BJ (cell line): Measurements from ENCODE around the gene INPP5D. TPM values are rescaled to one million over a fixed set of nuclear protein-coding genes. Genes with fewer than 3 reads are reported as not detected.
"Not testable (repeated sequence)": the region's sequence is repeated elsewhere in the genome, so short reads cannot be mapped to it uniquely, and the experiment has no call there.

ENCODE experiments used
- CTCF ChIA-PET: fragments of 350-600 bp; formaldehyde crosslinking; extraction: SDS; loops from one replicate; lab custom pipeline; 2021; ENCODE audit warnings: antibody characterized with exemption, inconsistent platforms; lab: Yijun Ruan, JAX
- POLR2A ChIA-PET: fragments of 300-600 bp; sonication (Branson Sonifier 250); formaldehyde crosslinking; extraction: SDS; loops from one replicate; lab custom pipeline; 2021; ENCODE audit warnings: antibody characterized with exemption; lab: Charles Lee
- DNase-seq: peaks from one replicate; pipeline ENCODE4 v3.0.0-alpha.2; 2011; ENCODE audit warnings: low read depth
- H3K27me3 ChIP-seq: 2 replicates; pipeline ENCODE4 v1.6.0; 2011; ENCODE audit warnings: low read length; ENCODE audit not compliant: control insufficient read depth, insufficient read depth
- H3K36me3 ChIP-seq: 2 replicates; pipeline ENCODE4 v1.5.1; 2011; ENCODE audit warnings: low read length; ENCODE audit not compliant: control insufficient read depth, insufficient read depth
- H3K4me3 ChIP-seq: 2 replicates; pipeline ENCODE4 v1.5.1; 2011; ENCODE audit warnings: low read depth, mild to moderate bottlenecking, control low read depth, low read length
- polyA plus RNA-seq: library from polyadenylated mRNA; depleted of rRNA; stranded (reverse); fragments of >200 nt; gene quantifications from 2 replicates; pipeline ENCODE4 v1.2.3, GENCODE V29; 2011
- TF ChIP-seq, protein P1 (sequence below): IDR thresholded peaks from 2 replicates; pipeline ENCODE4 v1.5.1; 2011; ENCODE audit warnings: low read depth, mild to moderate bottlenecking, control low read depth, inconsistent platforms, low read length, moderate library complexity; ENCODE audit not compliant: insufficient read depth

Gene INPP5D
- polyA plus RNA-seq, 1 experiment = 0.38 TPM

DNA sequence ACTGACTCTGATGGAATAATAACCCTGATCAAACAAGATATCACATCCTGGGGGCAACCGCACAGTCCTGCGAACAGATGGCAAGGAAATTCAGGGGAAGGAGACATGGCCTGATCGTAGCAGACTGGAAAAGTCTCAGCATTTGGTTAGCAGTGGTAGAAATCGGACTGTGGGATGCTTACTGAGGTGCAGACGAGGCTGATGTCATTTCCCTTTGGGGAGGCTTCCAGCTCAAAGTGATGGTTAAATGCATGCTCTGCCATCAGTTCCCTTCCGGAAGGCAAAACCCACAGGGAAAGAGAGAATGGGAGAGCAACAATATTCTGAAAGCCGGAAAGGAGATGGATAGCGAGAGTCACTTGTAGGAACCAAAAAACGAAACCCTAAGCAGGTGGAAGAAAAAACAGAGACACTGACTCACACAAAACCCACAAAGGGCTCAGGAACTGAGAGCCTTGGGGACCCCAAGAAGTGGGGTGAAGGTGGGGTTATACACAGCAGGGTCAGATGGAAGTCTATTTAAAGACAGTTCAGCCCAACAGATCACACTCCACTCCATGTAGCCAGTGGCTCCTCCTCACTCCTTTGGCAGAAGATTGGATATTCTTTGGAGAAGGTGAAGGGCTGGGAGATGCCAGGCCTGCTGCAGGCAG is 93.1 kb downstream of the INPP5D start:
- no peaks in the 10 kb centered on the region; the same call in 1 of the 2 replicates for H3K27me3 ChIP-seq
- CTCF ChIA-PET = no interaction called here

DNA sequence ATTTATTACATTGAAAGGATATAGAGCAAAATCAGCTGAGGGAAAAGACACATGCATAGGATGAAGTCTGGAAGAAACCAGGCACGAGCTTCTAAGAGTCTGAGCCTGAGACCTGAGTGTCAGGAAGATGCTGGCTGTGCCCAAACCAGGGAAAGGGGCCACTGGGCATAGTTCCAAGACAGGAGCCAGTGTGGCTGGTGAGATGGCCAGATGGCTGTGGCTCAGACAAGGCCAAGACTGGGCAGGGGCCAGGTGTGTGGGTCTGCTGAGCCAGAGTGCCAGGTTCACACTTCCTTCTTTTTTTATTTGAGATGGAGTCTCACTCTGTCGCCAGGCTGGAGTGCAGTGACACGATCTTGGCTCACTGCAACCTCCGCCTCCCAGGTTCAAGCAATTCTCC is 95.9 kb downstream of the INPP5D start:
- Histone ChIP-seq H3K4me3 (no peak overlapping the region), H3K36me3 (no peaks in the 10 kb centered on the region), H3K27me3 (no peaks in the 10 kb centered on the region; the same call in 1 of the 2 replicates)
- CTCF ChIA-PET = no interaction called here
- DNase-seq = no peak
- POLR2A ChIA-PET = no interaction called here
- TF ChIP-seq, protein P1, sequence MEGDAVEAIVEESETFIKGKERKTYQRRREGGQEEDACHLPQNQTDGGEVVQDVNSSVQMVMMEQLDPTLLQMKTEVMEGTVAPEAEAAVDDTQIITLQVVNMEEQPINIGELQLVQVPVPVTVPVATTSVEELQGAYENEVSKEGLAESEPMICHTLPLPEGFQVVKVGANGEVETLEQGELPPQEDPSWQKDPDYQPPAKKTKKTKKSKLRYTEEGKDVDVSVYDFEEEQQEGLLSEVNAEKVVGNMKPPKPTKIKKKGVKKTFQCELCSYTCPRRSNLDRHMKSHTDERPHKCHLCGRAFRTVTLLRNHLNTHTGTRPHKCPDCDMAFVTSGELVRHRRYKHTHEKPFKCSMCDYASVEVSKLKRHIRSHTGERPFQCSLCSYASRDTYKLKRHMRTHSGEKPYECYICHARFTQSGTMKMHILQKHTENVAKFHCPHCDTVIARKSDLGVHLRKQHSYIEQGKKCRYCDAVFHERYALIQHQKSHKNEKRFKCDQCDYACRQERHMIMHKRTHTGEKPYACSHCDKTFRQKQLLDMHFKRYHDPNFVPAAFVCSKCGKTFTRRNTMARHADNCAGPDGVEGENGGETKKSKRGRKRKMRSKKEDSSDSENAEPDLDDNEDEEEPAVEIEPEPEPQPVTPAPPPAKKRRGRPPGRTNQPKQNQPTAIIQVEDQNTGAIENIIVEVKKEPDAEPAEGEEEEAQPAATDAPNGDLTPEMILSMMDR = no peak

More for the DNA sequence above, 93.1 kb downstream of the INPP5D start:
- DNase-seq = no peak
- Histone ChIP-seq H3K4me3 (no peak overlapping the region), H3K36me3 (no peaks in the 10 kb centered on the region)
- POLR2A ChIA-PET = no interaction called here
- TF ChIP-seq, protein P1 = no peak

- H3K4me3 ChIP-seq, H3K27me3 ChIP-seq, DNase-seq, H3K36me3 ChIP-seq, CTCF ChIA-PET, POLR2A ChIA-PET: not testable (repeated sequence)
These were observed 96.3 kb downstream of the INPP5D start for GRCh38 chr2:233156461-233156860.

- no peaks in the 10 kb centered on the region for H3K36me3 ChIP-seq
- no peak overlapping the region for H3K4me3 ChIP-seq
- ChIA-PET CTCF (no interaction called here), POLR2A (no interaction called here)
- no peak for DNase-seq
- no peaks in the 10 kb centered on the region; the same call in 1 of the 2 replicates for H3K27me3 ChIP-seq
- TF ChIP-seq, protein P1 = no peak
These were observed 101.6 kb downstream of the INPP5D start for GRCh38 chr2:233161730-233162129.

- TF ChIP-seq, protein P1 = no peak
- Histone ChIP-seq H3K36me3 (no peaks in the 10 kb centered on the region), H3K4me3 (no peak overlapping the region), H3K27me3 (no peaks in the 10 kb centered on the region; the same call in 1 of the 2 replicates)
- CTCF ChIA-PET = interaction anchor here (1.2 kb wide), 1 partner anchor 54 kb away, joined by 3 read pairs; no protein-coding TSS in a partner anchor
- POLR2A ChIA-PET = no interaction called here
- DNase-seq = no peak
These were observed 102.6 kb downstream of the INPP5D start for GRCh38 chr2:233162770-233163169.
